CD14-positive monocyte (primary cell): ENCODE results near the gene AP1S1. TPM values are rescaled to one million over a fixed set of nuclear protein-coding genes. Genes with fewer than 3 reads are reported as not detected.

ENCODE experiments used
- DNase-seq, 3 donors: peaks; one replicate each; pipeline ENCODE4 v3.0.0-alpha.2; 2011 to 2022
- H2AFZ ChIP-seq: 2 replicates; pipeline ENCODE4 v1.6.0; 2012; ENCODE audit warnings: mild to moderate bottlenecking, low read depth, low read length, inconsistent platforms; ENCODE audit not compliant: insufficient read depth, poor library complexity, severe bottlenecking
- H3K27ac ChIP-seq, 2 donors: 1 replicate in 1 of 2; 2 replicates in 1 of 2; pipeline ENCODE4 v1.5.1; 2012 to 2013; ENCODE audit warnings: low read length in 2 of 2, control low read depth in 1 of 2, inconsistent platforms in 1 of 2, low read depth in 1 of 2, mild to moderate bottlenecking in 1 of 2
- H3K27me3 ChIP-seq, 2 donors: one replicate each; pipeline versions ENCODE4 v1.6.0 to v1.6.1; 2011 to 2013; ENCODE audit warnings: low read length in 2 of 2; ENCODE audit not compliant: control insufficient read depth in 2 of 2, insufficient read depth in 2 of 2
- H3K36me3 ChIP-seq, 2 donors: replicated peaks in 1 of 2; 1 replicate in 1 of 2; 2 replicates in 1 of 2; pipeline versions ENCODE4 v1.5.1 to v1.6.1; 2012 to 2013; ENCODE audit warnings: low read length in 2 of 2, control low read depth in 1 of 2, inconsistent platforms in 1 of 2, mild to moderate bottlenecking in 1 of 2; ENCODE audit not compliant: insufficient read depth in 2 of 2, control insufficient read depth in 1 of 2
- H3K4me1 ChIP-seq, 2 donors: 1 replicate in 1 of 2; 2 replicates in 1 of 2; pipeline versions ENCODE4 v1.5.1 to v1.6.1; 2012 to 2013; ENCODE audit warnings: low read length in 2 of 2, control low read depth in 1 of 2, inconsistent platforms in 1 of 2, mild to moderate bottlenecking in 1 of 2, moderate library complexity in 1 of 2; ENCODE audit not compliant: insufficient read depth in 2 of 2, control insufficient read depth in 1 of 2
- H3K4me2 ChIP-seq: replicated peaks from 2 replicates; pipeline ENCODE3; 2012; ENCODE audit warnings: low read length, moderate library complexity, mild to moderate bottlenecking; ENCODE audit not compliant: poor library complexity, severe bottlenecking; ENCODE audit errors: extremely low read depth
- H3K4me3 ChIP-seq, 3 experiments: fragments of 200-600 bp in 1 of 3; sonication (generic) in 1 of 3; replicated peaks in 1 of 3; 1 replicate in 2 of 3; 2 replicates in 1 of 3; pipeline ENCODE4 v1.5.1; 2011 to 2013; ENCODE audit warnings: low read length in 3 of 3, mild to moderate bottlenecking in 3 of 3, control low read depth in 2 of 3, low read depth in 2 of 3, inconsistent platforms in 1 of 3, moderate library complexity in 1 of 3
- H3K79me2 ChIP-seq: 2 replicates; pipeline ENCODE4 v1.6.0; 2012; ENCODE audit warnings: mild to moderate bottlenecking, control low read depth, inconsistent platforms, low read length, moderate library complexity; ENCODE audit not compliant: insufficient read depth
- H3K9ac ChIP-seq: 2 replicates; pipeline ENCODE4 v1.6.0; 2017; ENCODE audit warnings: low read length, mild to moderate bottlenecking; ENCODE audit not compliant: insufficient read depth, poor library complexity, severe bottlenecking
- H3K9me3 ChIP-seq, 2 donors: replicated peaks in 1 of 2; 1 replicate in 1 of 2; 2 replicates in 1 of 2; pipeline versions ENCODE4 v1.5.1 to v1.6.1; 2012 to 2013; ENCODE audit warnings: low read length in 2 of 2, control low read depth in 1 of 2; ENCODE audit not compliant: control insufficient read depth in 1 of 2, insufficient read depth in 1 of 2
- H4K20me1 ChIP-seq: 2 replicates; pipeline ENCODE4 v1.6.0; 2012; ENCODE audit warnings: mild to moderate bottlenecking, low read length, control low read depth, moderate library complexity; ENCODE audit not compliant: insufficient read depth
- H3K27ac Mint-ChIP-seq, 7 donors: one replicate each; pipeline ENCODE4 v1.8.0; 2020; ENCODE audit warnings: mild to moderate bottlenecking in 7 of 7, mixed read lengths in 7 of 7, moderate library complexity in 6 of 7, inconsistent platforms in 2 of 7
- H3K27me3 Mint-ChIP-seq, 3 donors: one replicate each; pipeline ENCODE4 v1.8.0; 2021 to 2022; ENCODE audit warnings: low read depth in 3 of 3, mild to moderate bottlenecking in 3 of 3, mixed read lengths in 3 of 3, moderate library complexity in 3 of 3, inconsistent platforms in 1 of 3
- H3K36me3 Mint-ChIP-seq, 2 donors: one replicate each; pipeline ENCODE4 v1.8.0; 2020; ENCODE audit warnings: mixed read lengths in 2 of 2, inconsistent platforms in 1 of 2, mild to moderate bottlenecking in 1 of 2
- H3K4me1 Mint-ChIP-seq: one replicate; pipeline ENCODE4 v1.8.0; 2020; ENCODE audit warnings: mild to moderate bottlenecking, mixed read lengths
- H3K4me3 Mint-ChIP-seq, 2 donors: one replicate each; pipeline ENCODE4 v1.8.0; 2020; ENCODE audit warnings: mild to moderate bottlenecking in 2 of 2, mixed read lengths in 2 of 2, moderate library complexity in 1 of 2
- H3K9me3 Mint-ChIP-seq, 7 donors: one replicate each; pipeline ENCODE4 v1.8.0; 2020 to 2022; ENCODE audit warnings: mixed read lengths in 7 of 7, mild to moderate bottlenecking in 6 of 7, moderate library complexity in 6 of 7, inconsistent platforms in 2 of 7
- WGBS: methylation state at CpG from one replicate; pipeline ENCODE4 v1.1.5; 2013; ENCODE audit warnings: missing lambda C conversion rate; ENCODE audit not compliant: insufficient coverage; 5-methylcytosine and 5-hydroxymethylcytosine counted together
- intact Hi-C, 2 donors: fragments of 100-400 bp; cut with micrococcal nuclease; formaldehyde crosslinking; loops; one replicate each; pipeline versions ENCODE4 v1.15.0 to v1.15.1; 2023
- polyA plus RNA-seq, 3 donors: library from polyadenylated mRNA; depleted of rRNA in 1 of 3; unstranded in 2 of 3; stranded (reverse) in 1 of 3; fragments of 300-500 nt in 2 of 3; fragments of >200 nt in 1 of 3; fragmentation: Illumina TruSeq in 2 of 3; gene quantifications; 1 replicate in 2 of 3; 2 replicates in 1 of 3; pipeline ENCODE4 v1.2.3, GENCODE V29; 2012 to 2021
- TF ChIP-seq, protein P1 (sequence below): fragments of 200-600 bp; IDR thresholded peaks from one replicate; pipeline ENCODE4 v1.8.0; 2022; ENCODE audit warnings: antibody characterized with exemption, mild to moderate bottlenecking

AP1S1 gene
- polyA plus RNA-seq, 3 donors, result 10.1 to 21.3 (median 10.9) TPM

GRCh38 chr7:101125989-101126650, 28.2 kb upstream of the AP1S1 start:
- 21% methylated on average over 7 of the region's 15 CpGs for WGBS

DNA sequence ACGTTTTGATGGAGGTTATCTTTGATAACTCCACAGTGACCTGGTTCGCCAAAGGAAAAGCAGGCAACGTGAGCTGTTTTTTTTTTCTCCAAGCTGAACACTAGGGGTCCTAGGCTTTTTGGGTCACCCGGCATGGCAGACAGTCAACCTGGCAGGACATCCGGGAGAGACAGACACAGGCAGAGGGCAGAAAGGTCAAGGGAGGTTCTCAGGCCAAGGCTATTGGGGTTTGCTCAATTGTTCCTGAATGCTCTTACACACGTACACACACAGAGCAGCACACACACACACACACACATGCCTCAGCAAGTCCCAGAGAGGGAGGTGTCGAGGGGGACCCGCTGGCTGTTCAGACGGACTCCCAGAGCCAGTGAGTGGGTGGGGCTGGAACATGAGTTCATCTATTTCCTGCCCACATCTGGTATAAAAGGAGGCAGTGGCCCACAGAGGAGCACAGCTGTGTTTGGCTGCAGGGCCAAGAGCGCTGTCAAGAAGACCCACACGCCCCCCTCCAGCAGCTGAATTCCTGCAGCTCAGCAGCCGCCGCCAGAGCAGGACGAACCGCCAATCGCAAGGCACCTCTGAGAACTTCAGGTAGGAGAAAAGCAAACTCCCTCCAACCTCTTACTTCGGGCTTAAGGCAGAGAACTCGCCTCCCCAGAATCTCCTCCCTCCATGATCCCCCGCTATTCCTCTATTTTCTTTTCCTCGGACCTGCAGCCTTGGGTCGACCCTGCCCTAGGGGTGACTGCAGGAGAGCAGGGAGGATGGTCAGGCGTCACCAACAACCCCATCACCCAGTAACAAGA, 27.4 kb upstream of the AP1S1 start, which contains the start of gene SERPINE1:
Gene SERPINE1, plus strand, starts transcription at position 454 of the 809 bp plus-strand sequence. CDS start 1,290 bp downstream, outside the sequence.
- intact Hi-C loops, result no loop called here
- 9% methylated on average over 15 of the region's 22 CpGs for WGBS
- Histone ChIP-seq H3K79me2 (no peaks in the 10 kb centered on the region), H3K4me1 (peaks cover 33 to 39% of the 10 kb centered on the region in 2 donors), H3K9me3 (no peaks in the 10 kb centered on the region), H3K9ac (no peak within 1 kb of the TSS), H3K27me3 (peaks cover 4 to 26% of the 10 kb centered on the region in 2 donors), H2AFZ (peak within 1 kb of the TSS; percentile 19), H3K36me3 (no peaks in the 10 kb centered on the region), H4K20me1 (no peaks in the 10 kb centered on the region), H3K4me2 (peak within 1 kb of the TSS; percentile 19), H3K27ac (no peak within 1 kb of the TSS), H3K4me3 (no peak within 1 kb of the TSS)
- H3K4me1 Mint-ChIP-seq, result peaks cover 38% of the 10 kb centered on the region
- peak within 1 kb of the TSS; percentile 24 to 84 for H3K4me3 Mint-ChIP-seq
- peaks cover 0 to 2% of the 10 kb centered on the region in 2 donors for H3K36me3 Mint-ChIP-seq
- peaks cover 32 to 73% (median 54%) of the 10 kb centered on the region in 3 donors for H3K27me3 Mint-ChIP-seq
- peaks cover 0 to under 1% (median 0%) of the 10 kb centered on the region in 7 donors for H3K9me3 Mint-ChIP-seq
- DNase-seq, result peak; percentile 58 to 79 (median 71)
- TF ChIP-seq, protein P1, sequence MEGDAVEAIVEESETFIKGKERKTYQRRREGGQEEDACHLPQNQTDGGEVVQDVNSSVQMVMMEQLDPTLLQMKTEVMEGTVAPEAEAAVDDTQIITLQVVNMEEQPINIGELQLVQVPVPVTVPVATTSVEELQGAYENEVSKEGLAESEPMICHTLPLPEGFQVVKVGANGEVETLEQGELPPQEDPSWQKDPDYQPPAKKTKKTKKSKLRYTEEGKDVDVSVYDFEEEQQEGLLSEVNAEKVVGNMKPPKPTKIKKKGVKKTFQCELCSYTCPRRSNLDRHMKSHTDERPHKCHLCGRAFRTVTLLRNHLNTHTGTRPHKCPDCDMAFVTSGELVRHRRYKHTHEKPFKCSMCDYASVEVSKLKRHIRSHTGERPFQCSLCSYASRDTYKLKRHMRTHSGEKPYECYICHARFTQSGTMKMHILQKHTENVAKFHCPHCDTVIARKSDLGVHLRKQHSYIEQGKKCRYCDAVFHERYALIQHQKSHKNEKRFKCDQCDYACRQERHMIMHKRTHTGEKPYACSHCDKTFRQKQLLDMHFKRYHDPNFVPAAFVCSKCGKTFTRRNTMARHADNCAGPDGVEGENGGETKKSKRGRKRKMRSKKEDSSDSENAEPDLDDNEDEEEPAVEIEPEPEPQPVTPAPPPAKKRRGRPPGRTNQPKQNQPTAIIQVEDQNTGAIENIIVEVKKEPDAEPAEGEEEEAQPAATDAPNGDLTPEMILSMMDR, result peak; percentile 10
- H3K27ac Mint-ChIP-seq, result peak within 1 kb of the TSS in 4 of 7 donors; percentile 0 to 62 (median 34)

More at GRCh38 chr7:101125989-101126650, 28.2 kb upstream of the AP1S1 start:
- Histone ChIP-seq H3K27me3 (peaks cover 4 to 26% of the 10 kb centered on the region in 2 donors), H3K36me3 (no peaks in the 10 kb centered on the region), H4K20me1 (no peaks in the 10 kb centered on the region), H2AFZ (peak overlapping the region; percentile 19), H3K9ac (no peak overlapping the region), H3K9me3 (no peaks in the 10 kb centered on the region), H3K79me2 (no peaks in the 10 kb centered on the region), H3K27ac (no peak overlapping the region), H3K4me3 (no peak overlapping the region), H3K4me1 (peaks cover 35 to 42% of the 10 kb centered on the region in 2 donors), H3K4me2 (peak overlapping the region; percentile 19)
- TF ChIP-seq, protein P1, result no peak
- H3K27ac Mint-ChIP-seq, result peak overlapping the region in 4 of 7 donors; percentile 0 to 62 (median 34)
- DNase-seq, result peak in 1 of 3 donors; percentile 28
- peaks cover 32 to 75% (median 53%) of the 10 kb centered on the region in 3 donors for H3K27me3 Mint-ChIP-seq
- intact Hi-C loops, result no loop called here
- H3K9me3 Mint-ChIP-seq, result no peaks in the 10 kb centered on the region
- H3K4me3 Mint-ChIP-seq, result peak overlapping the region; percentile 24 to 84
- H3K36me3 Mint-ChIP-seq, result peaks cover 0 to 2% of the 10 kb centered on the region in 2 donors
- peaks cover 37% of the 10 kb centered on the region for H3K4me1 Mint-ChIP-seq
